ENCODE measurements around the gene AKAP6. TPM values are rescaled to one million over a fixed set of nuclear protein-coding genes. Genes with fewer than 3 reads are reported as not detected.

Gene AKAP6
- total and polyA plus RNA-seq, 2 of the 8 experiments (the other 6 are each of a cell fraction or from before 2014, with no cell fraction given) = 0.09 to 0.89 TPM

GRCh38 chr14:32774214-32774613 is 445.1 kb downstream of the AKAP6 start (continued):
- TF ChIP-seq, protein P1, sequence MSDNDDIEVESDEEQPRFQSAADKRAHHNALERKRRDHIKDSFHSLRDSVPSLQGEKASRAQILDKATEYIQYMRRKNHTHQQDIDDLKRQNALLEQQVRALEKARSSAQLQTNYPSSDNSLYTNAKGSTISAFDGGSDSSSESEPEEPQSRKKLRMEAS (IDR thresholded peaks at IDR 0.05) = no peak
- TF ChIP-seq KDM5A (IDR thresholded peaks at IDR 0.05; ENCODE audit: low read length) (no peak), EP300 (IDR thresholded peaks at IDR 0.05; ENCODE audit: borderline replicate concordance in 1 of 2, low read depth in 2 of 2, low read length in 2 of 2) (no peak), SIX5 (IDR thresholded peaks at IDR 0.05; ENCODE audit: low read depth, low read length) (no peak), EZH2 (IDR thresholded peaks at IDR 0.05; ENCODE audit: low read depth, low read length, severe bottlenecking) (no peak), HDAC6 (IDR thresholded peaks at IDR 0.05; ENCODE audit: low read depth, low read length) (no peak)
